ENCODE data around the gene KCNIP2. TPM values are rescaled to one million over a fixed set of nuclear protein-coding genes. Genes with fewer than 3 reads are reported as not detected.

Gene KCNIP2
- total RNA-seq, 1 experiment from 2014 or later: 3.0 TPM

GRCh38 chr10:101837748-101838147 lies 5.9 kb downstream of the KCNIP2 start:
- H4K8ac ChIP-seq (replicated peaks; ENCODE audit: insufficient read length, low read depth, low read length): no peak overlapping the region
- H4K91ac ChIP-seq (ENCODE audit: insufficient read length, low read depth, low read length): no peak overlapping the region
- no peak overlapping the region for H2BK12ac ChIP-seq (ENCODE audit: insufficient read length, low read depth, low read length)
- DNase-seq: no peak
- no peak overlapping the region for H2AK5ac ChIP-seq (ENCODE audit: insufficient read length, low read length)
- no peaks in the 10 kb centered on the region for H4K20me1 ChIP-seq (ENCODE audit: control insufficient read depth, insufficient read depth, insufficient read length)
- peaks cover 25% of the 10 kb centered on the region for H3K27me3 Mint-ChIP-seq (ENCODE audit: low read depth)
- H3K14ac ChIP-seq (ENCODE audit: insufficient read depth, low read length): no peak overlapping the region
- H3K4ac ChIP-seq (ENCODE audit: low read depth, low read length): no peak overlapping the region
- no peaks in the 10 kb centered on the region for H3K36me3 Mint-ChIP-seq (ENCODE audit: insufficient read depth in 1 of 3, low read depth in 3 of 3)
- H3K23me2 ChIP-seq (ENCODE audit: insufficient read length, low read depth, low read length, poor library complexity, severe bottlenecking): peaks cover 9% of the 10 kb centered on the region
- no peak overlapping the region for H2BK120ac ChIP-seq (ENCODE audit: low read depth, low read length, poor library complexity, severe bottlenecking)
- peaks cover 3% of the 10 kb centered on the region; the same call in 1 of the 2 replicates for H3K4me1 ChIP-seq (ENCODE audit: insufficient read depth, low read length)
- no peak overlapping the region for H4K5ac ChIP-seq (ENCODE audit: insufficient read length, low read depth, low read length)
- H3K79me2 ChIP-seq (ENCODE audit: insufficient read depth, low read length): no peaks in the 10 kb centered on the region
- no peak overlapping the region for H3K27ac ChIP-seq (ENCODE audit: insufficient read length, low read depth, low read length)
- H2BK5ac ChIP-seq (ENCODE audit: insufficient read length, low read length): no peak overlapping the region
- H3K18ac ChIP-seq (ENCODE audit: insufficient read length, low read depth, low read length): no peak overlapping the region
- peaks cover 22 to 43% of the 10 kb centered on the region in 2 experiments for H3K4me1 Mint-ChIP-seq
- H3K79me1 ChIP-seq (ENCODE audit: insufficient read depth, low read depth, low read length, poor library complexity, severe bottlenecking): no peaks in the 10 kb centered on the region
- H3K9me3 ChIP-seq (ENCODE audit: control insufficient read depth, low read depth, low read length): no peaks in the 10 kb centered on the region
- H3K9ac ChIP-seq (ENCODE audit: extremely low read depth, insufficient read length, low read length): no peak overlapping the region
- H3T11ph ChIP-seq (ENCODE audit: low read length): no peak overlapping the region
- no peak overlapping the region for H3K4me2 ChIP-seq (ENCODE audit: insufficient read depth, insufficient read length, low read length)
- H2AFZ ChIP-seq (ENCODE audit: low read length): no peak overlapping the region
- H2BK20ac ChIP-seq (ENCODE audit: low read depth, low read length, poor library complexity, severe bottlenecking): no peak overlapping the region
- no peak for TF ChIP-seq CTCF (conservative IDR thresholded peaks at IDR 0.05)
- H3K56ac ChIP-seq (ENCODE audit: insufficient read length, low read depth, low read length): no peak overlapping the region
- no peak overlapping the region for H3K4me3 Mint-ChIP-seq
- H3K23ac ChIP-seq (ENCODE audit: insufficient read length, low read depth, low read length): no peak overlapping the region
- peaks cover 12% of the 10 kb centered on the region; the same call in 1 of the 2 replicates for H3K27me3 ChIP-seq (ENCODE audit: insufficient read depth, low read length)
- no peak overlapping the region for H2BK15ac ChIP-seq (ENCODE audit: low read depth, low read length)
- WGBS (ENCODE audit: extremely low coverage, insufficient read length, low lambda C conversion rate): no CpG with 5 or more reads among the region's 2 CpGs
- H3K27ac Mint-ChIP-seq: 0 out of 7 replicates have a peak overlapping the region, but pooled peaks of 1 of the 3 experiments have one; percentile 12
- no peaks in the 10 kb centered on the region for H3K9me3 Mint-ChIP-seq

Data from H9 (cell line).